ENCODE data around the gene SRGAP2.
A peak's percentile ranks its signal among the peaks of the same experiment; 100 is the strongest.
"Not testable (repeated sequence)": the region's sequence is repeated elsewhere in the genome, so short reads cannot be mapped to it uniquely, and the experiment has no call there.

Gene SRGAP2

GRCh38 chr1:206210802-206211201 is 7.5 kb downstream of the SRGAP2 start:
- not testable (repeated sequence) for DNase-seq

- DNase-seq: not testable (repeated sequence)
Observed at GRCh38 chr1:206215600-206216392, 12.5 kb downstream of the SRGAP2 start.

GRCh38 chr1:206218285-206218684 is 14.9 kb downstream of the SRGAP2 start:
- not testable (repeated sequence) for DNase-seq

- not testable (repeated sequence) for DNase-seq
Observed at GRCh38 chr1:206218765-206219164, 15.4 kb downstream of the SRGAP2 start.

GRCh38 chr1:206219514-206220331 is 16.4 kb downstream of the SRGAP2 start:
- DNase-seq: not testable (repeated sequence)

- DNase-seq: not testable (repeated sequence)
Observed at GRCh38 chr1:206220332-206221000, 17.1 kb downstream of the SRGAP2 start.

- DNase-seq: not testable (repeated sequence)
Observed at GRCh38 chr1:206221585-206221984, 18.2 kb downstream of the SRGAP2 start.

GRCh38 chr1:206224190-206224776 is 20.9 kb downstream of the SRGAP2 start:
- not testable (repeated sequence) for DNase-seq

- DNase-seq: not testable (repeated sequence)
Observed at GRCh38 chr1:206225386-206225785, 22.0 kb downstream of the SRGAP2 start.

- DNase-seq: not testable (repeated sequence)
Observed at GRCh38 chr1:206226886-206227285, 23.5 kb downstream of the SRGAP2 start.

- not testable (repeated sequence) for DNase-seq
Observed at GRCh38 chr1:206229286-206229685, 25.9 kb downstream of the SRGAP2 start.

GRCh38 chr1:206231989-206232388 is 28.6 kb downstream of the SRGAP2 start:
- not testable (repeated sequence) for DNase-seq

GRCh38 chr1:206232970-206233645 is 29.8 kb downstream of the SRGAP2 start:
- not testable (repeated sequence) for DNase-seq

GRCh38 chr1:206234189-206234916 is 31.0 kb downstream of the SRGAP2 start:
- DNase-seq: not testable (repeated sequence)

GRCh38 chr1:206235190-206235589 is 31.8 kb downstream of the SRGAP2 start:
- DNase-seq: not testable (repeated sequence)

GRCh38 chr1:206240288-206240687 is 36.9 kb downstream of the SRGAP2 start:
- DNase-seq: not testable (repeated sequence)

- peak; percentile 2 for DNase-seq
Observed at GRCh38 chr1:206243335-206243734, 40.0 kb downstream of the SRGAP2 start.

GRCh38 chr1:206245479-206245878 is 42.1 kb downstream of the SRGAP2 start:
- not testable (repeated sequence) for DNase-seq

GRCh38 chr1:206246129-206246886 is 43.0 kb downstream of the SRGAP2 start:
- not testable (repeated sequence) for DNase-seq

- DNase-seq: not testable (repeated sequence)
Observed at GRCh38 chr1:206250953-206251681, 47.8 kb downstream of the SRGAP2 start.

All from CD4-positive, alpha-beta T cell treated with Interleukin-10 for 1 hour (primary cell).